ENCODE data around the gene CHRNB4.
"Not testable (repeated sequence)": the region's sequence is repeated elsewhere in the genome, so short reads cannot be mapped to it uniquely, and the experiment has no call there.

CHRNB4 gene

DNA sequence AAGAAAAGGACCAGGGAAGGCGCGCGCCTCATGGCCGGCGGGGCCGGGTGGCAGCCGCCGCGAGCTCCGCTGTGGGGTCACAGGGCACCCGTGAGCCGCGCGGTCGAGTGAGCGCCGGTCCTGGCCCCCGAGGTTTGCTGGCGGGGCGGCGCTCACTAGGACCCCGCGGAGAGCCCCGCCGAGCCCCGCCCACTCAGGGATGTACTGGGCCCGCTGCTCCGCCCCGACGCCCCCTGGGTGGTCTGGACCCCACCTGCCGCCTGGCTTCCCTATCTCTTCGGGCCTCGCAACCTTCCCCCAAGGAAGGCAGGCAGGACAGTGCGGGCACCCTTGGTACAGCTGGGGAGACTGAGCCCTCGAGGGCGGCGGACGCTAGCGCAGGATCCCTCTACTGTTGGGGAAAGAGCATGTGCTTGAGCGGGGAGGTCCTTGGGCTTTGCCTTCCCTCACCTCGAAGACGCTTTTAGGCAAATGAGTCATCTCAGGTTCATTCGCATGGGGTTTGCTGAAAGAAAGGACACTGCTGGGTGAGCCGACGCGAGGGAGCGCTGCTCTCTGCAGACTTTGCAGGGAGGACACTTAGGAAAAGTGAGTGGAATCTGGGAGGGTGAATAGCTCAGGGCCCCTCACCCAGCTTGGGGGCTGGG is at the start of gene CHRNB4:
CHRNB4 (minus strand) TSS at position 109 of the 647 bp plus-strand sequence; CDS start at position 32, 77 bp downstream.
- DNase-seq = no peak

- no peak for DNase-seq
Observed at GRCh38 chr15:78689626-78690025, 48.6 kb upstream of the CHRNB4 start.

DNA sequence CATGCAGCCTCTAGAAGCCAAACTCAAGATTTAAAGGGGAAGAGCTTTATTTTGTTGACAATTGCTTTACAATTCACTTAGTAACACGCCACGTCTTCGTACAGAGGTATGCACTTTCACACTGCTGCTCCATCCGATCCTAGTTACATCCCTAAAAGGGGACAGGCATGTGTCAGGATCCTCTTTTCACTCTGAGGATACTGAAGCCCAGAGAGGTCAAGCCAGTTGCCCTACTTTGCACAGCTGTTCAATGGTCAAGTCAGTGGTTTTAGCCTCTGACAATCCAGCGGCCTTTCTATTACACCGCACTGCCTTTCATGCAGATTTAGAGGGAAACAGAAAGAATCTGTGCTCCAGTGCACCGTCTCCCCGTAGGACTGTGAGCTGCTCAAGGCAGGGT is 44.9 kb upstream of the CHRNB4 start:
- DNase-seq = no peak

DNA sequence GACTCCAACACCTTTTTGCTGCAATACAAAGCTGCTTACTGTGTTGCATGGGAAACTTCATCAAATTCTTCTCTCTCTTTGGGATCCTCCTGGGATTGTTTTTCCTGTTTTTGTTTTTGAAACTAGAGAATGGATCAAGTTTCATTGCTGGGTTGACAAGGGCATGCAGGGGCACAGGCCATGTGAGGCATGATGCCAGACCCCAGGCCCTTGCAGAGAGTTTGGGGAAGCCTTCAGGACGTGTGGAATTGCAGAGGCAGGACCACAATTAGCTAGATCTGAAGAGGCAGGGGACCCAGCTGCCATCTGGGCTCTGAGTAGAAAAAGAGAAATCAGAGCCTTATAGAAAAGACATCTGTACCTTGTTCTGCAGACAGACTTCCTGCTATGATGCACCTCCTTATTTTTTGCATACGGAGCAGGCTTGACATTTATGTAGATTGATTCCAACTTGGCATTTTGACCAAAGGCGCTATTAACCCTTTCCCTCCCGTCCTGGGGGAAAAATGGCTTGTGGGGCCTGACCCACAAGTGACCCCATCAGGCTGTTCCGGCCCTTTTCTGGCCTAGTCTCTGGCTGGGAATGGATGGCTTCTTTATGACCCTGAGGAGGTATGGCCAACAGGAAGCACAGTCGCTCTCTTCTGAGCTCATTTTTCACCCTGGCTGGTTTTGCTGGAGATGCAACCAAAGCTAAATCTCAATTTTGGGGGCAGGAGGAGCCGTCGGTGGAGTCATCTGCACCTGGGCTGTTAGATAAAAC is 44.3 kb upstream of the CHRNB4 start:
- DNase-seq = no peak

GRCh38 chr15:78684657-78685056 is 43.6 kb upstream of the CHRNB4 start:
- no peak for DNase-seq

GRCh38 chr15:78683599-78683998 is 42.6 kb upstream of the CHRNB4 start:
- DNase-seq = not testable (repeated sequence)

- DNase-seq = no peak
Observed at GRCh38 chr15:78682693-78683410, 41.8 kb upstream of the CHRNB4 start.

DNA sequence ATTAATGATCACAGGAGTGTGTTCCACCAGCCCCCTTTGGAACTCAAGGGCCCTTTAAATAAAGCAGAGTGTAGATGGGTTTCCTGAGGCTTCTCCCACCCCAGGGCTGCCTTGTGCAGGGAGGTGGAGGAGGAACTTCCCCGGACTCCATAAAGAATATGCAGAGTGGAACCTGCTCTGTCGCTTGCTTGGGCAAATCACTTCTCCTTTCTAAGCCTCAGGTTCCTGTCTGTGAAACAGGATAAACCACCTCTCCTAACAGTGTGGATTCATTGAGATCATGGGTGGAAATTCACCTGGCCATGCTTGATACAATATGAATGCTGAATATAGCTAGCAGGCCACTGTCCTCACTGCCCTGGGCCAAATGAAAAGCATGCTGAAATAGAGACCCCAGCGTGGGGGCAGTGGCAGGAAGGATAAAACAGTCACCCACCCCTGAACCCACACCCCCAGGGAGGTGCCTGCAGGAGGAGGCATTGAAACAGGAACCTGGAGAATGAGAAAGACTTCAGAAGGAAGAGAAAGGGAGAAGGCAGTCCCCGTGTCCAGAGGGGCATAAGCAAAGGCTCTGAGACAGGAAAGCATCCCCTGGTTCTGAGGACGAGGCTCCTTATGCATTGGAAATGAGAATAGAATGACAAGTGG is 41.1 kb upstream of the CHRNB4 start:
- no peak for DNase-seq

DNA sequence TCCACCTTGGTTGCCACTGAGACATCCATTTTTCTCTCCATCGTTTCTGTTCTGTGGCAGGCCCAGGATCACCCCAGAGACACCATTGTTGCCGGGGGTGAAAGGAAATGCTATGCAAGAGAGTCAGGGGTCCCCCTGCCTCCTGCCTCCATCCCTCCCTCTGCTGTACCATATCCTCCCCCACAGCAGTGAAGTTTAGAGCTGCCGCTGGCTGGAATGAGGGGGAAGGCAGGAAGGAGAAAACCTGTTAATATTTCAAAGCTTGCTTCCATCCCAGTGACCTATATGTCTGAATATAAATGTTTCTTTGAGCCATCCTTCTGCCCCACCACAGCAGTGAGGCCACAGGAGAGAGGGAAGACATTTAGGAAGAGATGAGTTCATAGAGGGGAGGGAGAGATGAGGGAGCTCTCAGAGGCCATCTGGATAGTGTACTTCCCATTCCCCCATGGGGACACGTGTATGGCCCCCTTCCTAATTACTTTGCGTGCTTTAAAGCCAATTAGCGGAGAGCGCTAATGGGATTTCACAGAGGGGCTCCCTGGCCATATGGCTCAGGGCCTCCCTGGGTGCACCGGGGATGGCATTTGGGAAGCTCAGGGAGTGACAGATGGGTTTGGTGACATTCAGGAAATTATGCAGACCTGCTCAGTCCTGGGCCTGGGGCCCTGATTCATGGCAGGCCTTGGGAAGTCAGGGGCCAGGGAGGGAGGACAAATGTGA is 40.4 kb upstream of the CHRNB4 start:
- DNase-seq = no peak

DNA sequence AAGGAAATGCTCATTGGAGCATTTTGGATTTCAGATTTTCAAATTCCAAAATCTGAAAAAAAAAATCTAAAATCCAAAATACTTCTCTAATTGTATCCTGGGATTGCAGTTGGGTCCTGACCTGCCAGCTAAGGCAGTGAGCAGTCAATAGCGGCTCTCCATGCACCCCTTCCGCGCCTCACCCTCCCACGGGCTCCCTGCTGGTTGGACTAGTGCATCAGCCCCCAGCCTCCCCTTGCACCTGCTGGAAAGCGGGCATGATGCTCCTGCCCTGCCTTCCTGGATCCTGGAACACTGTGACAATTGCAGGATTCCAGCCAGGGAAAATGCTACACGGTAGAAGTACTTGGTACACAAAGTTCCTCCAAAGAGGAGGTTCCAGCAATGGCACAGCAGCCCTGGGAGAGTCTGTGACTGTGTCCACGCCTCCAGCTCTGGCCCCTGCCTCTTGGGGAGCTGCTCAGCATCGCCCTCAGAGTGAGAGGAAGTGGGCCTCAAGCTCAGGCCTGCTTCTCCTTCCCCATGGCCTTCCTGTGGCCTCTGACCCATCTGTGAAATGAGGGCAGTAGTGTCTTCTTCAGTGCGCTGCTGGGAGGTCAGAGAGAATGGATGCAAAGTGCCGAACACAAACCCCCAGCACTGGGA is 39.5 kb upstream of the CHRNB4 start:
- no peak for DNase-seq

DNA sequence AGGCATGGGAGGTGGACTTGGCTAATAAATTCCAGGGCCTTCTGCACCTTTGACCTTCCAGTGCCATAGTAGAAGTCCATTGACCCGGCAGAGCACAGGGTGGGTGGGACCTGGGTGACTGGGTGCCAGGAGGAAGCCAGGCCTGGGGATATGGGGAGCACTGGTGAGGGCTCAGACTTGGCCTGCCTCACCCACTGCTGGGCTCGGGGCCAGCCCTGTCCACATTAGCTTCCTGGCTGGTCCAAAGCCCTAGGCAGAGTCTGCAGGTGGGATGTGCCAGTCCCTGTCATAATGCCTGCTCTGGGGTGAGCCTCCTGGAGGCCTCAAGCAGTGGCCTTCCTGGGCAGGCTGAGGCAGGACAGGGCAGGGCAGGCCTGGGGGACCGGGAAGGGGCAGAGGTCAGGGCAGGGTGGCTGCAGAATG is 38.1 kb upstream of the CHRNB4 start:
- DNase-seq = no peak

DNA sequence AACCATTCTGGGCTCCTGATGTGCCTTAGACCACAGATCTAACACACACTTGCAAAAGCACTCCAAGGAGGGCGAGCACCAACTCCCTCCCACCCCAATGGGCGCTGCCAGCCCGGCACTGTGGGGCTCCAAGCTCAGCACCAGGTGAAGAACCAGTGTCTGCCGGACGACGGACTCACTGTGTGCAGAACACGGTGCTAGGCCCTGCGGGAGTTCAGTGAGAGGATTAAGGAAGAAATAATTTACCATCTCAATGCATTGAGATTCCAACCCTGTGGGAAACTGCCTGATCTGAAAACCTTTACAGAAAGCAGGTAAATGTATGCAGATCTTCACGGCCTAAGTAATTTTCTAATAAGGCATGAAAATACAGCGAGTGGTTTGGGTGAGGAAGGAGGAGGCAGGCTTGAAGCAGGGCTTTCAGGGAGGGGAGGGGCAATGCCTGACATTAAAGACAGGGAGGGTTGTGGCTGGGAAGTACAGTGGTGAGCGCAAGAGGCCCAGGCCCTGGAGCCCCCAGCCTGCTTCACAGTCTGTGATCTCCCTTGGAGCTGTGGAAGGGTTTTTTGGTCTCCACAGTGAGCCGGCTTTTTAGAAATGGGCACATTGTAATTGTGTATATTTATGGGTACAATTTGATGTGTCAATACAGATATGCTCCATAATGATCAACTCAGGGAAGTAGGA is 35.6 kb upstream of the CHRNB4 start:
- no peak for DNase-seq

DNA sequence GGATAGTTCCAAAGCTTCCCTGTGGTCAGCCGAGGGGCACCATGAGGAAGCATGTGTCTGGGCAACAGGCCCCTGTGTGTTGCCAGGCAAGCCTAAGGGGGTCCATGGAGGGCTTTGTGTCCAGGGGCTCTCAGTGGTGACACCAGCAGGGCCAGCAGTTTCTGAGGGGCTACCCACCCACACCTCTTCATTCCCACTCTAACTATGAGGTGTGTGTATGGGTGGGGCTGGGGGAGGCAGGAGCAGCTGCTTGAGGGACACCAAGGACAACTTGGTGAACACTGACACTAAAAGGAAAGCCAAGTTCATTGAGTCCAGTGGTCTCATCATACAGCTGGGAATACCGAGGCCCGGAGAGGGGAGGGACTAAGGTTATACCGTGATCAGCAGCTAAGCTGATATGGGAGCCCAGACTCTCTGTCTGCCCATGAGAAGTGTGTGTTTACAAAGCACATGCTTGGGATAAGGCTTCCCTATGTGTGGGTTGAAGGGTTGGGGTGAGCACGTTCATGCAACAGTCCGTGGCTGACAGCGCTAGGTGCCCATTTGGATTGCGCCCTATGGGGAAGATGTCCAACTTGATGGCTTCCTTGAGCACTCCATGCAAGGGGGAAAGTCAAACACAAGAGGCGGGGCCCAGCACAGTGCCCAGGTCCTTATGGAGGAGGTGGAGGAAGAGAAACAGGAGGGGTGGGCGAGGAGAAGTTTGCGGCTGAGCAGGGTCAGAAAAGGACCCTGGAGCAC is 34.8 kb upstream of the CHRNB4 start:
- no peak for DNase-seq

DNA sequence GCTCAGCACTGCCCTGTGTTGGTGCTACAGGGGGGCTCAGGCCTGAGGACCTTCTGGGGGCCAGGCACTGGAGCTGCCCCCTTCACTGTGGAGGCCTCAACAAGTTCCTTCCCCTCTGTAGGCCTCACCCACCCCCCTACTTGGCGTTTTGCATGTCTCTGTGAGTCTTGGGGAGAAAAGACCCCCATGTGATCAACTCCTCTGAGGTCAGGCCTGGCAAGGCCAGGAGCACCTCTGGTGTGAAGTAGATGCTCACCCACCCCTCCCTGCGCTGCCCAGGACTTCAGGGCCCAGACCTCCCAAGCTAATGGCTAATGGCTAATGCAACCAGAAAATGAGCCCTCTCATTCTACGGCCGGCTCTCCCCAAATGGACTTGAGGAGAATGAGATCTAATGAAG is 34.2 kb upstream of the CHRNB4 start:
- no peak for DNase-seq

DNA sequence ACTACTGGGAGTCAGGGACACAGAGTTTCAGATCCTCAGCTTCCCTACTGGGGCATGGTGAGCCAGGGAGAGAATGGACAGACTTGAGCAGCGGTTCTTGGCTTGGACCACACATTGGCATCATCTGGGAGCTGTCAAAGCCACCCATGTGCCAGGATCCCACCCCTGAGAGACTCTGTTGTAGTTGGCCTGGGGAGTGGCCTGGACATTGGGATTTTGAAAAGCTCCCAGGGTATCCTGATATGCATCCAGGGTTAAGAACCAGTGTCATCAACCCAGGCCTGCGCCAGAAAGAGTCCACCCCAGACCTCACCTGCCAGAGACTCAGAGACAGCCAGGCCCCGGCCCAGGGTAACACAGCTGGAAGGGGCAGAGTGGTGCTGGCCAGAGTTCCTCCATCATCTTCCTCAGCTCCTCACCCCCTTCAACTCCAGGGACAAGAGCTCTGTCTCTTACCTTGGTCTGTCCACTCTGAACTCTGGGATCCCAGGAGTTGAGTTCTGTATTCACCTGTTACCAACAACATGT is 33.0 kb upstream of the CHRNB4 start:
- no peak for DNase-seq

GRCh38 chr15:78673476-78673875 is 32.5 kb upstream of the CHRNB4 start:
- DNase-seq = no peak

DNA sequence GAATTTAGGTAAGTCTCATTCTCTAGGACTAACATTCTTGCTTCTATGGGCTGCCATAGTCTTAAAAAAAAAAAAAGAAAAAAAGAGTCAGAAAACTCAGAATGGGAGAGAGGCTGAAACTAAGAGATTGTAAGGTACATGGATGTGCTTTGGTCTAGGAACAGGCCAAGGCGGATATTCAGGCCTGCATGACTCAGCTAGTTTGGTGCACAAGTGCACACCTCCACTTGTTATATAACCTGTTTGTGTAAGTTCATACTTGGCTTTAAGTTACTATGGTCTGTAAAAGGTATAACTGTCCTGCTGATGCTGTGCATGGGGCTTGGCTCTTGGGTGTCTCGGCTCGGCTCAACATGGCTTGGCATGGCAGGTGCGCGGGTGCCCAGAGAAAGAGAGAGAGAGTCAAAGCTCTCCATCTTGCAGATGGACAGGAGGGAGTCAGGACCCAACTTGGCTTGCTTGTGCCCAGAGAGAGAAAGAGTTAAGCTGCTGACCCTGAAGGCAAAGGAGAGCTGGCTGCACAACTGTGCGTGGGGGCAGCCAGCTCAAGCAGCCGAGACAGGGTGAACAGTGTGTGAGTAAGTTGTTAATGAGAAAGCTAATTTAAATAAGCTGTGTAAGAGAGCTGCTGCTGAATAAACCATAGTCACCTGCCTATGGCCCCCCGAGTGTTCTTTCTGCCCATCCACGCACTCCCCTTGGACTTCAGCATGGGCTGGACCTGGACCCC is 31.4 kb upstream of the CHRNB4 start:
- no peak for DNase-seq

GRCh38 chr15:78671626-78672211 is 30.7 kb upstream of the CHRNB4 start:
- no peak for DNase-seq

DNA sequence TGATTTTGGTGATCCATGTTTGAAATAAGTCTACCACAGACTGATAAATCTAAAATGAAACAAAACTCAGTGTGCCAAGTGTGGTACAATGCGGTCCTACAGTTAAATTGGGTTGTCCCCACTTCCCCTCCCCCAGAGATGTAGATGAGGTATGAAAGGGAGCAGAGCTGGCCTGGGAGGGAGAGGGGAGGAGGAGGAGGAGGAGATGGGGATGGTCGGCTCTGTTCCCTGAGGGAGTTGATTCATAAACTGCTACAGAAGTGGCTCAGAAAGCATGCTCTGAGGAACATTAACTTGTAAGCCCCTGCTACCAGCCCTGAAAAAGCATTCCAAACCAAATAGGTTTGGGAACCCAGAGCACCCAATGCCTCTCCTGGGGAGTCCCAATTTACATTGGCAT is 28.0 kb upstream of the CHRNB4 start:
- no peak for DNase-seq

Measured in SW 1271 (cell line).